ENCODE results near the gene KCNA2.

- TF ChIP-seq CTCF (conservative IDR thresholded peaks at IDR 0.05; ENCODE audit: low read depth, low read length) (no peak), POLR2A (IDR thresholded peaks at IDR 0.05; ENCODE audit: low read depth, low read length) (no peak), ELK1 (IDR thresholded peaks at IDR 0.05; ENCODE audit: borderline replicate concordance, low read depth, low read length) (no peak), RAD21 (IDR thresholded peaks at IDR 0.05; ENCODE audit: low read length) (no peak)
Observed at GRCh38 chr1:110603058-110603457, 3.1 kb downstream of the KCNA2 start.

All from IMR-90 (cell line).